Lower lobe of right lung (tissue), 2 donors: ENCODE data around the gene SLC25A13. TPM values are rescaled to one million over a fixed set of nuclear protein-coding genes. Genes with fewer than 3 reads are reported as not detected.

Experiments
- ATAC-seq, 2 donors: fragments of 200-7000 bp; cut with Tn5 transposase; one replicate each; pipeline ENCODE4 v1.9.1; 2020 to 2022; ENCODE audit warnings: mild to moderate bottlenecking in 2 of 2, moderate library complexity in 2 of 2
- DNase-seq: peaks from one replicate; pipeline ENCODE4 v3.0.0-alpha.2; 2020
- H3K27ac ChIP-seq: fragments of 200-600 bp; one replicate; pipeline ENCODE4 v1.8.0; 2022
- H3K27me3 ChIP-seq: fragments of 200-600 bp; one replicate; pipeline ENCODE4 v1.8.0; 2022; ENCODE audit warnings: low read depth
- H3K36me3 ChIP-seq: fragments of 200-600 bp; one replicate; pipeline ENCODE4 v1.8.0; 2022; ENCODE audit warnings: mild to moderate bottlenecking
- H3K4me1 ChIP-seq: fragments of 200-600 bp; one replicate; pipeline ENCODE4 v1.8.0; 2022
- H3K4me3 ChIP-seq: fragments of 200-600 bp; one replicate; pipeline ENCODE4 v1.8.0; 2022; ENCODE audit warnings: mild to moderate bottlenecking
- H3K9me3 ChIP-seq: fragments of 200-600 bp; one replicate; pipeline ENCODE4 v1.8.0; 2022
- intact Hi-C: fragments of 100-400 bp; cut with DNase I; formaldehyde crosslinking; loops from one replicate; pipeline ENCODE4 v1.11.0; 2022
- total RNA-seq: library from RNA; stranded (reverse); fragmentation: NEBNext Ultra II Directional; extraction: Animal tissue kit (Norgen Biotek cat#: 25700); gene quantifications from one replicate; pipeline ENCODE4 v1.2.1, GENCODE V29; 2021
- TF ChIP-seq, protein P1 (sequence below): fragments of 200-600 bp; IDR thresholded peaks from one replicate; pipeline ENCODE4 v1.8.0; 2022; ENCODE audit warnings: antibody characterized with exemption, mild to moderate bottlenecking
- donor health status: DM: no; HTN: yes; CAD: no; lungs with severe emphysema.

The SLC25A13 gene
- total RNA-seq, 1 donor from 2014 or later: 24.8 TPM

GRCh38 chr7:96205665-96206064, 116.2 kb downstream of the SLC25A13 start:
- TF ChIP-seq, protein P1, sequence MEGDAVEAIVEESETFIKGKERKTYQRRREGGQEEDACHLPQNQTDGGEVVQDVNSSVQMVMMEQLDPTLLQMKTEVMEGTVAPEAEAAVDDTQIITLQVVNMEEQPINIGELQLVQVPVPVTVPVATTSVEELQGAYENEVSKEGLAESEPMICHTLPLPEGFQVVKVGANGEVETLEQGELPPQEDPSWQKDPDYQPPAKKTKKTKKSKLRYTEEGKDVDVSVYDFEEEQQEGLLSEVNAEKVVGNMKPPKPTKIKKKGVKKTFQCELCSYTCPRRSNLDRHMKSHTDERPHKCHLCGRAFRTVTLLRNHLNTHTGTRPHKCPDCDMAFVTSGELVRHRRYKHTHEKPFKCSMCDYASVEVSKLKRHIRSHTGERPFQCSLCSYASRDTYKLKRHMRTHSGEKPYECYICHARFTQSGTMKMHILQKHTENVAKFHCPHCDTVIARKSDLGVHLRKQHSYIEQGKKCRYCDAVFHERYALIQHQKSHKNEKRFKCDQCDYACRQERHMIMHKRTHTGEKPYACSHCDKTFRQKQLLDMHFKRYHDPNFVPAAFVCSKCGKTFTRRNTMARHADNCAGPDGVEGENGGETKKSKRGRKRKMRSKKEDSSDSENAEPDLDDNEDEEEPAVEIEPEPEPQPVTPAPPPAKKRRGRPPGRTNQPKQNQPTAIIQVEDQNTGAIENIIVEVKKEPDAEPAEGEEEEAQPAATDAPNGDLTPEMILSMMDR: no peak
- no peak overlapping the region for H3K27ac ChIP-seq
- ATAC-seq: no peak
- no peak overlapping the region for H3K4me3 ChIP-seq
- no peak for DNase-seq
- H3K36me3 ChIP-seq: peaks cover 17% of the 10 kb centered on the region
- H3K4me1 ChIP-seq: no peaks in the 10 kb centered on the region
- H3K9me3 ChIP-seq: no peaks in the 10 kb centered on the region
- intact Hi-C loops: no loop called here
- H3K27me3 ChIP-seq: no peaks in the 10 kb centered on the region

- ATAC-seq: no peak
- Histone ChIP-seq H3K36me3 (peaks cover 17% of the 10 kb centered on the region), H3K27ac (no peak overlapping the region), H3K4me1 (no peaks in the 10 kb centered on the region), H3K9me3 (no peaks in the 10 kb centered on the region), H3K4me3 (no peak overlapping the region), H3K27me3 (no peaks in the 10 kb centered on the region)
- intact Hi-C loops: no loop called here
- TF ChIP-seq, protein P1: no peak
- DNase-seq: no peak
Measured at GRCh38 chr7:96204601-96205000, 117.3 kb downstream of the SLC25A13 start.

- Histone ChIP-seq H3K36me3 (peaks cover 17% of the 10 kb centered on the region), H3K9me3 (no peaks in the 10 kb centered on the region), H3K27me3 (no peaks in the 10 kb centered on the region), H3K4me1 (no peaks in the 10 kb centered on the region), H3K4me3 (no peak overlapping the region), H3K27ac (no peak overlapping the region)
- intact Hi-C loops: no loop called here
- DNase-seq: no peak
- ATAC-seq: no peak
- TF ChIP-seq, protein P1: no peak
Measured at GRCh38 chr7:96203786-96204185, 118.1 kb downstream of the SLC25A13 start.

- ATAC-seq (no peak), DNase-seq (no peak)
- Histone ChIP-seq H3K36me3 (peaks cover under 1% of the 10 kb centered on the region), H3K27ac (no peak overlapping the region), H3K4me1 (no peaks in the 10 kb centered on the region), H3K27me3 (no peaks in the 10 kb centered on the region), H3K9me3 (no peaks in the 10 kb centered on the region), H3K4me3 (no peak overlapping the region)
- TF ChIP-seq, protein P1: no peak
- intact Hi-C loops: no loop called here
Measured at GRCh38 chr7:96202102-96202501, 119.8 kb downstream of the SLC25A13 start.

- intact Hi-C loops: no loop called here
- DNase-seq (no peak), ATAC-seq (no peak)
- Histone ChIP-seq H3K9me3 (no peaks in the 10 kb centered on the region), H3K4me1 (no peaks in the 10 kb centered on the region), H3K27me3 (no peaks in the 10 kb centered on the region), H3K4me3 (no peak overlapping the region), H3K27ac (no peak overlapping the region), H3K36me3 (peaks cover 7% of the 10 kb centered on the region)
- TF ChIP-seq, protein P1: no peak
Measured at GRCh38 chr7:96200740-96201139, 121.2 kb downstream of the SLC25A13 start.

DNA sequence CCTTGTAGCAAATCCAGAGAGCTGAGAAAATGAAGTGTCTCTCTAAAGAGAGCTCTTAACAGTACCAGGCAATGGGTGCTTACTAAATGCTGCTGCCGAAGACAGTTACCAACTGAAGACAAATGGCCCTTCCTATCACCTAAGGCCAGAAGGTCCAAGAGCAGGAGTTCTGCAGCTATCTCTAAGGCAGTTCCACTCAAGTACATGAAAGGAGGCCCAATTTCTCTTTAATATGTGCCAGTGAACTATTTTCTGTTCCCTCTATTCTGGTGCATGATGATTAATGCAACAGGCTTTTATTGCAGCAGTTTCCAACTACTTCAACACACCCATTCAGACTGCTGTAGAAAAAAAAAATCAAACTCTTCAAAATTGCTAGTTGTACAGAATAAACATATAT, 122.5 kb downstream of the SLC25A13 start:
- H3K4me1 ChIP-seq: no peaks in the 10 kb centered on the region

More for the DNA sequence above, 122.5 kb downstream of the SLC25A13 start:
- Histone ChIP-seq H3K27ac (no peak overlapping the region), H3K4me3 (no peak overlapping the region), H3K9me3 (no peaks in the 10 kb centered on the region), H3K27me3 (no peaks in the 10 kb centered on the region), H3K36me3 (peaks cover 9% of the 10 kb centered on the region)
- intact Hi-C loops: no loop called here
- no peak for DNase-seq
- TF ChIP-seq, protein P1: no peak
- ATAC-seq: no peak
